WTC11 (cell line): ENCODE data around the gene TMEM95.

Experiments used
- FOXP1 ChIP-seq: sonication (generic); formaldehyde crosslinking; IDR thresholded peaks from 2 replicates; pipeline ENCODE4 v1.8.0; 2022; ENCODE audit warnings: missing genetic modification reagents, mild to moderate bottlenecking, moderate library complexity, borderline replicate concordance
- PREB ChIP-seq: sonication (generic); formaldehyde crosslinking; IDR thresholded peaks from 2 replicates; pipeline ENCODE4 v1.8.1; 2022; ENCODE audit warnings: mild to moderate bottlenecking, missing genetic modification reagents, moderate library complexity, borderline replicate concordance
- TF ChIP-seq, protein P1 (sequence below): fragments of 200-600 bp; IDR thresholded peaks from 2 replicates; pipeline ENCODE4 v1.8.0; 2022; ENCODE audit warnings: antibody characterized with exemption

DNA sequence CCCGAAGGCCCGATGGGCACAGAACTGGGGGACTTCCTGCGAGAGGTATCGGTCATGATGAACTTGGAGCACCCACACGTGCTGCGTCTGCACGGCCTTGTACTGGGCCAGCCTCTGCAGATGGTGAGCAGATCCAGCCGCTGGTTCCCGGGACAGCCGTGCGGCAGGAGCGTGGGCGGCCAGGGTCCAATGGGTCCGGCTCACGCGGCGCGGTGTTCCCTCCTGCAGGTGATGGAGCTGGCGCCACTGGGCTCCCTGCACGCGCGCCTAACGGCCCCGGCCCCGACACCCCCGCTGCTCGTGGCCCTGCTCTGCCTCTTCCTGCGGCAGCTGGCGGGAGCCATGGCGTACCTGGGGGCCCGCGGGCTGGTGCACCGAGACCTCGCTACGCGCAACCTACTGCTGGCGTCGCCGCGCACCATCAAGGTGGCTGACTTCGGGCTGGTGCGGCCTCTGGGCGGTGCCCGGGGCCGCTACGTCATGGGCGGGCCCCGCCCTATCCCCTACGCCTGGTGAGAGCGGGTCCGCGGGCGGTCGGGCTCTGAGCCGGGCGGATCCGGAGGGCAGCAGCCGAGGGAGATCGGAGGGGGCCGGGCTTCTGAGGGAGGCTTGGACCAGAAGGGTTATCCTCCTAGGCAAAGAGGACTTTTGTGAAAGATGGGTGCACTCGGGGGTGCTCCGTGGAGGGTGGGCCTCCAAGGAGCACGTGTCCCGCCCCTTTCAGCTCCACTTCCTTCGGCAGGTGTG, 29.0 kb downstream of the TMEM95 start:
- TF ChIP-seq, protein P1, sequence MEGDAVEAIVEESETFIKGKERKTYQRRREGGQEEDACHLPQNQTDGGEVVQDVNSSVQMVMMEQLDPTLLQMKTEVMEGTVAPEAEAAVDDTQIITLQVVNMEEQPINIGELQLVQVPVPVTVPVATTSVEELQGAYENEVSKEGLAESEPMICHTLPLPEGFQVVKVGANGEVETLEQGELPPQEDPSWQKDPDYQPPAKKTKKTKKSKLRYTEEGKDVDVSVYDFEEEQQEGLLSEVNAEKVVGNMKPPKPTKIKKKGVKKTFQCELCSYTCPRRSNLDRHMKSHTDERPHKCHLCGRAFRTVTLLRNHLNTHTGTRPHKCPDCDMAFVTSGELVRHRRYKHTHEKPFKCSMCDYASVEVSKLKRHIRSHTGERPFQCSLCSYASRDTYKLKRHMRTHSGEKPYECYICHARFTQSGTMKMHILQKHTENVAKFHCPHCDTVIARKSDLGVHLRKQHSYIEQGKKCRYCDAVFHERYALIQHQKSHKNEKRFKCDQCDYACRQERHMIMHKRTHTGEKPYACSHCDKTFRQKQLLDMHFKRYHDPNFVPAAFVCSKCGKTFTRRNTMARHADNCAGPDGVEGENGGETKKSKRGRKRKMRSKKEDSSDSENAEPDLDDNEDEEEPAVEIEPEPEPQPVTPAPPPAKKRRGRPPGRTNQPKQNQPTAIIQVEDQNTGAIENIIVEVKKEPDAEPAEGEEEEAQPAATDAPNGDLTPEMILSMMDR, result no peak
- TF ChIP-seq PREB (CRISPR knock-in tag) (no peak), FOXP1 (no peak)
